MM.1S (cell line): ENCODE results near the gene NLRP14.

Experiments used
- DNase-seq: peaks from one replicate; pipeline ENCODE4 v3.0.0-alpha.2; 2015
- H2AFZ ChIP-seq: fragments of 300-600 bp; sonication (generic); 2 replicates; pipeline ENCODE4 v1.6.0; 2016; ENCODE audit warnings: antibody characterized with exemption, low read length
- H3F3A ChIP-seq: fragments of 300-600 bp; sonication (generic); 2 replicates; pipeline ENCODE4 v1.6.1; 2016; ENCODE audit warnings: mild to moderate bottlenecking, antibody characterized with exemption, low read length, moderate library complexity, mixed read lengths; ENCODE audit not compliant: insufficient read depth
- H3K27ac ChIP-seq: fragments of 300-600 bp; sonication (generic); 2 replicates; pipeline ENCODE4 v1.5.1; 2016; ENCODE audit warnings: mild to moderate bottlenecking, low read length
- H3K27me3 ChIP-seq: fragments of 300-600 bp; sonication (generic); replicated peaks from 2 replicates; pipeline ENCODE4 v1.6.0; 2016; ENCODE audit warnings: low read length; ENCODE audit not compliant: insufficient read depth
- H3K36me3 ChIP-seq: fragments of 300-600 bp; sonication (generic); replicated peaks from 2 replicates; pipeline ENCODE4 v1.6.1; 2016; ENCODE audit warnings: mild to moderate bottlenecking, low read length, mixed read lengths; ENCODE audit not compliant: insufficient read depth
- H3K4me1 ChIP-seq: fragments of 300-600 bp; sonication (generic); 2 replicates; pipeline ENCODE4 v1.6.1; 2016; ENCODE audit warnings: low read length, mixed read lengths
- H3K4me2 ChIP-seq: fragments of 300-600 bp; sonication (generic); 2 replicates; pipeline ENCODE4 v1.6.0; 2016; ENCODE audit warnings: low read depth, low read length
- H3K4me3 ChIP-seq: fragments of 300-600 bp; sonication (generic); 2 replicates; pipeline ENCODE4 v1.5.1; 2016; ENCODE audit warnings: low read length, mixed read lengths
- H3K79me2 ChIP-seq: fragments of 300-600 bp; sonication (generic); 2 replicates; pipeline ENCODE4 v1.6.1; 2016; ENCODE audit warnings: mixed run types, low read length, mixed read lengths
- H3K9ac ChIP-seq: fragments of 300-600 bp; sonication (generic); 2 replicates; pipeline ENCODE4 v1.6.1; 2016; ENCODE audit warnings: low read length, mixed read lengths
- H3K9me2 ChIP-seq: fragments of 300-600 bp; sonication (generic); replicated peaks from 2 replicates; pipeline ENCODE4 v1.6.1; 2016; ENCODE audit warnings: mild to moderate bottlenecking, low read length, mixed read lengths; ENCODE audit not compliant: insufficient read depth
- H3K9me3 ChIP-seq: fragments of 300-600 bp; sonication (generic); replicated peaks from 2 replicates; pipeline ENCODE4 v1.6.1; 2016; ENCODE audit warnings: mild to moderate bottlenecking, low read length, mixed read lengths; ENCODE audit not compliant: insufficient read depth
- H4K20me1 ChIP-seq: fragments of 300-600 bp; sonication (generic); 2 replicates; pipeline ENCODE4 v1.6.1; 2016; ENCODE audit warnings: mild to moderate bottlenecking, low read length, moderate library complexity, mixed read lengths; ENCODE audit not compliant: insufficient read depth
- EZH2 ChIP-seq: fragments of 300-600 bp; sonication (generic); optimal IDR thresholded peaks from 2 replicates; pipeline ENCODE3; 2017; ENCODE audit warnings: low read depth, mild to moderate bottlenecking, antibody characterized with exemption, low read length, mixed read lengths
- EZH2phosphoT487 ChIP-seq: fragments of 300-600 bp; sonication (generic); IDR thresholded peaks from 2 replicates; pipeline ENCODE4 v1.6.1; 2018; ENCODE audit warnings: antibody characterized with exemption, low read length
- TF ChIP-seq, protein P1 (sequence below): fragments of 300-600 bp; sonication (generic); IDR thresholded peaks from 2 replicates; pipeline ENCODE4 v1.5.1; 2016; ENCODE audit warnings: antibody characterized with exemption, low read length, mixed read lengths

The NLRP14 gene

DNA sequence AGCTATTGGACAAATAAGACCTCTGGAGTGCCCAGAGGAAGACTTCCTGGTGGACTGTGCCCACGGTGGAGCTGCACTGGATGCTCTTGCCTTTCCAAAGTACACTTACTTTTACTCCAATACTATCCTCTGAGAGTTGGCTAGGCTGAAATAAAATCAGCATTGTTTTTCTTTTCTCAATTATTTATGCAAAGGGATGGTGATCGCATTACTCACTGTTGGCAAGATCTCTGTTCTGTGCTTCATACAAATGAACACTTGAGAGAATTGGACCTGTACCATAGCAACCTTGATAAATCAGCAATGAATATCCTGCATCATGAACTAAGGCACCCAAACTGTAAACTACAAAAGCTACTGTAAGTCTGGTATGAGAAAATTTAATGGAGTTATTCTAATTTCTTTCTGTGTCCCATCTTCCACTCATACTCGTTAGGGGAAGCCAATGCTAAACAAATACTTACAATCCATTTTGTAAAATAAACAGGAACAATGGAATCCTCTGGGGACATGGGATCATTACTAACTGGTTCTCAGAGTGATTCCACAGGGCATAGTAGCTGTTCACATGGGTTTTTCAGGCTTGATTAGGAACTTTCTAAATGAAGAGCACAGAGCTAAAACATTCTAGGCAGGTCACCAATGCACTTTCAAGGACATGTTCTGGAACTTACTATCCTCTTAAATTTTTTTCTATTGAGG, 26.3 kb downstream of the NLRP14 start:
- H3K9me3 ChIP-seq: no peaks in the 10 kb centered on the region
- TF ChIP-seq, protein P1, sequence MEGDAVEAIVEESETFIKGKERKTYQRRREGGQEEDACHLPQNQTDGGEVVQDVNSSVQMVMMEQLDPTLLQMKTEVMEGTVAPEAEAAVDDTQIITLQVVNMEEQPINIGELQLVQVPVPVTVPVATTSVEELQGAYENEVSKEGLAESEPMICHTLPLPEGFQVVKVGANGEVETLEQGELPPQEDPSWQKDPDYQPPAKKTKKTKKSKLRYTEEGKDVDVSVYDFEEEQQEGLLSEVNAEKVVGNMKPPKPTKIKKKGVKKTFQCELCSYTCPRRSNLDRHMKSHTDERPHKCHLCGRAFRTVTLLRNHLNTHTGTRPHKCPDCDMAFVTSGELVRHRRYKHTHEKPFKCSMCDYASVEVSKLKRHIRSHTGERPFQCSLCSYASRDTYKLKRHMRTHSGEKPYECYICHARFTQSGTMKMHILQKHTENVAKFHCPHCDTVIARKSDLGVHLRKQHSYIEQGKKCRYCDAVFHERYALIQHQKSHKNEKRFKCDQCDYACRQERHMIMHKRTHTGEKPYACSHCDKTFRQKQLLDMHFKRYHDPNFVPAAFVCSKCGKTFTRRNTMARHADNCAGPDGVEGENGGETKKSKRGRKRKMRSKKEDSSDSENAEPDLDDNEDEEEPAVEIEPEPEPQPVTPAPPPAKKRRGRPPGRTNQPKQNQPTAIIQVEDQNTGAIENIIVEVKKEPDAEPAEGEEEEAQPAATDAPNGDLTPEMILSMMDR: no peak
- TF ChIP-seq EZH2phosphoT487 (no peak), EZH2 (no peak)
- H4K20me1 ChIP-seq: no peaks in the 10 kb centered on the region
- no peak overlapping the region for H3K27ac ChIP-seq
- no peak for DNase-seq
- no peaks in the 10 kb centered on the region for H3F3A ChIP-seq
- H3K36me3 ChIP-seq: no peaks in the 10 kb centered on the region
- H3K79me2 ChIP-seq: no peaks in the 10 kb centered on the region
- H3K9ac ChIP-seq: no peak overlapping the region
- no peak overlapping the region for H2AFZ ChIP-seq
- no peaks in the 10 kb centered on the region for H3K9me2 ChIP-seq
- no peak overlapping the region for H3K4me3 ChIP-seq
- no peaks in the 10 kb centered on the region for H3K27me3 ChIP-seq
- no peak overlapping the region for H3K4me2 ChIP-seq
- peaks cover 11% of the 10 kb centered on the region for H3K4me1 ChIP-seq

DNA sequence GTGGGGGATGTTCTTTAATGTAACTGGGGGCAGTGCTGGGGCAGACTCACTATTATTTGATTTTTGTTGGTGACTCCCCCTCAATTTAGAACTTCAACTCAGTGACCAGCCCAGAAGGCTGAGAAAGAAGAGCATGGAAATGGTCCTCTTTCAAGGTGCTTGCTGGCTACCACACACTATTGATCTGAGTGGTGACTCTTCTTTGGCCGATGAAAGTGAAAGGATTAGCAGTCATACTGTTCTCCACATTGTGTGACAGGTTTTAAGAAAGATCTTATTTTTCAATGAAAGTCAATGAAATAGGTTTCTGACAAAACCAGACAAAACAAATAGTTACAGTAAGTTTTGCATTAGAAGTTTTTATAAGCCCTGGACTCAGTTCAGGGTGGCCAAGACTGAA, 29.9 kb downstream of the NLRP14 start:
- H3K4me2 ChIP-seq: no peak overlapping the region
- no peaks in the 10 kb centered on the region for H3K27me3 ChIP-seq
- H3F3A ChIP-seq: no peaks in the 10 kb centered on the region
- H3K79me2 ChIP-seq: no peaks in the 10 kb centered on the region
- H4K20me1 ChIP-seq: no peaks in the 10 kb centered on the region
- no peaks in the 10 kb centered on the region for H3K9me2 ChIP-seq
- H3K36me3 ChIP-seq: no peaks in the 10 kb centered on the region
- H3K4me1 ChIP-seq: peaks cover 11% of the 10 kb centered on the region
- H3K9ac ChIP-seq: no peak overlapping the region
- DNase-seq: no peak
- TF ChIP-seq EZH2 (no peak), EZH2phosphoT487 (no peak)
- TF ChIP-seq, protein P1: no peak
- H2AFZ ChIP-seq: no peak overlapping the region
- no peak overlapping the region for H3K27ac ChIP-seq
- H3K4me3 ChIP-seq: no peak overlapping the region
- no peaks in the 10 kb centered on the region for H3K9me3 ChIP-seq

DNA sequence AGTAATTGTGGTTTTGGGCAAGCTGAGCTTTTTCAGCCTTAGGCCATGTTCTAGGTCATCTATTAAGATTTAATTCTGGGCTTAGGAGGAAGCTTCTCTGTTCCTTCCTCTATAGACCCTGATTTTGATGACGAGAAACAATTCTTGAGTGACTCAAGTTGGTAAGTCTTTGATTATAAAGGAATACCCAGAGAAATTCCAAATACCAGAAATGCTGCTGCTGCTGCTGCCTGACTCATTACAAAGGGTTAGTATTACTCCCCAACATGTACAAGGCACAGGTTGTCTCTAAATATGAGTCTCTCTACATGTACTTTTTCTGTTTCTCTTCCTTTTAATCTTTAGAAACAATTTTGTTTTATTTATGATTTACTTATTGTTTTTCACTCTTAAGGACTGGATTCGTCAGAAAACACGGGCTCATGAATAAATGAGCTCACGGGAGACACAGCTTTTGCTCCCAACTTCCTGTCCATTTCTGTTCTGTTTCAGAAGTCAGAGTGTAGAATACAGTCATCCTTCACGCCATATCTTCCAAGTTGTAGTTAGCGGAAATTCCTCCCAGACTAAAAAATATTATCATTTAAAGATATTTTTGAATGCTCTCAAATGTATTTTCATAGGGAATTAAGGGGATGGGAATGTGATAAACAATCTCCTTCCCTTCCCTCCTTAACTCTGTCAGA, 36.7 kb downstream of the NLRP14 start:
- Histone ChIP-seq H3K9me3 (no peaks in the 10 kb centered on the region), H3K9ac (no peak overlapping the region), H4K20me1 (no peaks in the 10 kb centered on the region), H3K9me2 (no peaks in the 10 kb centered on the region), H3K4me1 (no peaks in the 10 kb centered on the region), H3F3A (no peaks in the 10 kb centered on the region), H2AFZ (no peak overlapping the region), H3K27me3 (no peaks in the 10 kb centered on the region), H3K4me3 (no peak overlapping the region), H3K4me2 (no peak overlapping the region), H3K27ac (no peak overlapping the region), H3K36me3 (no peaks in the 10 kb centered on the region), H3K79me2 (no peaks in the 10 kb centered on the region)
- no peak for TF ChIP-seq EZH2phosphoT487
- TF ChIP-seq EZH2: no peak
- TF ChIP-seq, protein P1: no peak
- no peak for DNase-seq
